HG03159 (cell line): ENCODE data around the gene MFSD2A.
"Not testable (repeated sequence)": the region's sequence is repeated elsewhere in the genome, so short reads cannot be mapped to it uniquely, and the experiment has no call there.

Experiments used
- ATAC-seq: cut with Tn5 transposase; IDR thresholded peaks from one replicate; pipeline ENCODE4 v1.9.1; 2021; ENCODE audit warnings: mild to moderate bottlenecking, moderate library complexity; ENCODE audit not compliant: unreplicated experiment

Gene MFSD2A

DNA sequence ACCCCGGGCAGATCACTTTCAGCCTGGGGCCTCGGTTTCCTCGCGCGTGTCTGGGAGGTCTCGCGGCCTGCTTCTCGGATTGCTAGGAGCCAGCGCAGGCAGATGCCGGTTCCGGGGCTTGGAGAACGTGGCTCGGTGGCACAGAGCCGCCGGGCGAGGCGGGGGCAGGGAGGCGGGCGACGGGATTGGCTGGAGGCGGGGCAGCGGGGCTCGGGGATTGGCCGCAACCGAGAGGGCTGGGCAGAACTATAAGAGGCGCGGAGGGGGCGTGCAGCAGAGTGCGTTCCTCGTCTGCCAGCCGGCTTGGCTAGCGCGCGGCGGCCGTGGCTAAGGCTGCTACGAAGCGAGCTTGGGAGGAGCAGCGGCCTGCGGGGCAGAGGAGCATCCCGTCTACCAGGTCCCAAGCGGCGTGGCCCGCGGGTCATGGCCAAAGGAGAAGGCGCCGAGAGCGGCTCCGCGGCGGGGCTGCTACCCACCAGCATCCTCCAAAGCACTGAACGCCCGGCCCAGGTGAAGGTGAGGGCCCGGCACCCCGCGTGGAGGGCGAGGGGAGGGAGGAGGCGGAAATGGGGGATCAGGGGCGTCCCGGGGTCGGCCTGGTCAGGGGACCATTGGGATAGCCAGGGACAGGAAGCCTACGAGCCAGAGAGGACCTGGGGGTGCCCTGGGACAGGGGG is at the start of gene MFSD2A:
Gene MFSD2A, plus strand, starts transcription at position 276 of the 677 bp plus-strand sequence. Its CDS starts 148 bp downstream, at position 424.
- peak; percentile 74 for ATAC-seq

- no peak for ATAC-seq
These were observed 49.8 kb upstream of the MFSD2A start for GRCh38 chr1:39905172-39905571.

- ATAC-seq, result no peak
These were observed 47.2 kb upstream of the MFSD2A start for GRCh38 chr1:39907528-39908453.

DNA sequence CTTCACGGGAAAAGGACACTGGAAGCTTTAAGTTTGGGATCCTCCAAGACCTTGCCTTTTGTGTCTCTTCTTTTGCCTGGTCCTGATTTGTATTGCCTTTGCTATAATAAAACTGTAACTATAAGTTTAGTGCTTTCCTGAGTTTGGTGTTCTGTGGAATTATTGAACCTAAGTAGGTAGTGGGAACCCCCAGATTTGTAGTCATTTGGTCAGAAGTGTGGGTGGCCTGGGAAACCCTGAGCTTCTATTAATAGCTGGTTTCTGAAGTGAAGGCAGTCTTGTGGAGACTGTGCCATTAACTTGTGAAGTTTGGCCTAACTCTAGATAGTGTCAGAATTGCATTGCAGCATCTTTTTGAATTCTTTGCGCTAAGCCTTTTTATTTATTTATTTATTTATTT is 46.4 kb upstream of the MFSD2A start:
- no peak for ATAC-seq

- no peak for ATAC-seq
These were observed 44.7 kb upstream of the MFSD2A start for GRCh38 chr1:39910263-39910662.

DNA sequence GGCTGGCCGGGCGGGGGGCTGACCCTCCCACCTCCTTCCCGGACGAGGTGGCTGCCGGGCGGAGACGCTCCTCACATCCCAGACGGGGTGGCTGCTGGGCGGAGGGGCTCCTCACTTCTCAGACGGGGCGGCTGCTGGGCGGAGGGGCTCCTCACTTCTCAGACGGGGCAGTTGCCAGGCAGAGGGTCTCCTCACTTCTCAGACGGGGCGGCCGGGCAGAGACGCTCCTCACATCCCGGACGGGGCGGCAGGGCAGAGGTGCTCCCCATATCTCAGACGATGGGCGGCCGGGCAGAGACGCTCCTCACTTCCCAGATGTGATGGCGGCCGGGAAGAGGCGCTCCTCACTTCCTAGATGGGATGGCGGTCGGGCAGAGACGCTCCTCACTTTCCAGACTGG is 41.8 kb upstream of the MFSD2A start:
- not testable (repeated sequence) for ATAC-seq

DNA sequence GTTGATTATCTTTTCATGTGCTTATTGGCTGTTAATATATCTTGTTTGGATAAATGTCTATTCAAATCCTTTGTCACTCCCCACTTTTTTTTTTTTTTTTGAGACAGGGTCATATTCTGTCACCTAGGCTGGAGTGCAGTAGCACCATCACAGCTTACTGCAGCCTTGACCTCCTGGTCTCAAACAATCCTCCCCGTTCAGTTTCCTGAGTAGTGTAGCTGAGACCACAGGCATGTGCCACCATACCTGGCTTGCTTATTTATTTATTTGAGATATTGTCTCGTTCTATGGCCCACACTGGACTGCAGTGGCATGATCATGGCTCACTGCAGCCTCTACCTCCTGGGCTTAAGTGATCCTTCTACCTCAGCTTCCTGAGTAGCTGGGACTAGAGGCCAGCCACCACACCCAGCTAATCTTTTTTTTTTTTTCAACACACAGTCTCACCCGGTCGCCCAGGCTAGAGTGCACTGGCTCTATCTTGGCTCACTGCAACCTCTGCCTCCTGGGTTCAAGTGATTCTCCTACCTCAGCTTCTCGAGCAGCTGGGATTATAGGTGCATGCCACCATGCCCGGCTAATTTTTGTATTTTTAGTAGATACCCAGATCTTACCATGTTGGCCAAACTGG is 39.3 kb upstream of the MFSD2A start:
- no peak for ATAC-seq

DNA sequence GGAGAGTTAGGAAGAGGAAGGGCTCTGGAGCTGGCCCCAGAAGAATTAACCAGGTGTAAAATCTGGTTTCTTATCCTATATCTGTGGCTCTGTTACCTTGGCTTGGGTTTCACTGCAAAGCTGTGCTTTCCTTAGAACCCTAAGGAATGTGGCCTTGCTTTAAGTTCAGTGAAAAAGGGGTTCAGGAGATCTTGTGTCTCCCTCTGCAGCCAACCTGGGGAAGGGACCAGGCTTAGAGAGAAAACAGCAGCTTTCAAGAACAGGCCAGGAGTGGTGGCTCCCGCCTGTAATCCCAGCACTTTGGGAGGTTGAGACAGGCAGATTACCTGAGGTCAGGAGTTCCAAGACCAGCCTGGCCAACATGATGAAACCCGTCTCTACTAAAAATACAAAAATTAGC is 37.1 kb upstream of the MFSD2A start:
- no peak for ATAC-seq

DNA sequence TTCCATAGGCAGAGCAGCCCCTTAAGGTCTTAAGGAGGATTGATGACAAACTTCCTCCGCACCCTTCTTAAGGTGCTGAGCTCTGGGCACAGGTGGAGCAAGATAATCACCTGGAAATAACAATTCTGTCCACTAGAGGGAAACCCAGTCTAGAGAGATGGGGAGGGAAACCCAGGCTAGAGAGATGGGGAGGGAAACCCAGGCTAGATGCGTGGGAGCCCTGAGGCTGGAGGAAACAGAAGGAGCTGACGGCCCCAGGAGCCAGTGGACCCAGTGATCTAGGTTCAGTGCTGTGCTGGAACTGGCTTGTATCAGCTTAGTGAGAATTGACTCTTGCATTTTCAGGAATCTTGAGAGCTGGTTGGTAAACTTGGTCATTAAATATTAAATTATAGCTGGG is 35.4 kb upstream of the MFSD2A start:
- ATAC-seq, result no peak

DNA sequence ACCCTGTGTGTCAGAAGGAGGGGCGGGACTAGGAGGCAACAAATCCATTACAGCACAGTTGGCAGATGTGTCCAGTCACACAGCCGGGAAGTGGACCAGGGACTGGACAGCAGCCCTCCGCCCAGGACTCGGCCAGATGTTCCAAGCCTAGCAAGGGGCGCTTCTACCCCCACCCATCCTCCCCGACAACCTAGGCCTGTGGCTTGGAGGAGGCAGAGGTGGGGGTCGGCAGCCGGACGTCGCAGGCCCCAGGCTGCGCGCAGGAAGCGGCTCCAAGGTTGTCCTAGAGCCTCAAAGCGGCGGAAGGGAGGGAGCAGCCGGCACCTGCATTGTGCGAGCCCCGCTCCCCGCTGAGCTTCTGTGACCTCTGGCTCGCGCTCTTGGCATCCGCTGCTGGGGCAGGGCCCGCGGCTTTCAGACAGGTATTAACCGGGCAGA is 32.7 kb upstream of the MFSD2A start:
- no peak for ATAC-seq

- no peak for ATAC-seq
These were observed 29.1 kb upstream of the MFSD2A start for GRCh38 chr1:39925721-39926342.

DNA sequence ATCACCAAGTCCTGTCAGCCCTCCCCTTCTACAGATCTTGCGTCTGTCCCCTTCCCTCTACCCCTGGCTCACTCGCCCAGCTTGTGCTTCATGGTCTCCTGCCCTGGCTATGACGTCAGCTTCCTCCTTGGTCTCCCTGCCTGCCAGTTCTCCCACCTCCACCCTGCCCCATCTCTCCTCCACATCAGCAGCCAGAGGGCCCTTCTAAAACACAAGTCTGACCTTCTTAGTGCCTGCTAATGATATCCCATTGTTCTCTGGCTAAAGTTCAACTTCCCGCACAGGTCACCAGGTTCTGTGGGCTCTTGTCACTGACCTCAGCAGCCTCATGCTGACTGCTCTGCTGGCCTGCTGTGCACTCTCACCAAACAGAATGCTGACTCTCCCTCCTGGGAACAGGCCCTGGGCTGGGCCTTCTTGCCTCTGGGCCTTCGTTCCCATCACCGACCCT is 28.6 kb upstream of the MFSD2A start:
- no peak for ATAC-seq

DNA sequence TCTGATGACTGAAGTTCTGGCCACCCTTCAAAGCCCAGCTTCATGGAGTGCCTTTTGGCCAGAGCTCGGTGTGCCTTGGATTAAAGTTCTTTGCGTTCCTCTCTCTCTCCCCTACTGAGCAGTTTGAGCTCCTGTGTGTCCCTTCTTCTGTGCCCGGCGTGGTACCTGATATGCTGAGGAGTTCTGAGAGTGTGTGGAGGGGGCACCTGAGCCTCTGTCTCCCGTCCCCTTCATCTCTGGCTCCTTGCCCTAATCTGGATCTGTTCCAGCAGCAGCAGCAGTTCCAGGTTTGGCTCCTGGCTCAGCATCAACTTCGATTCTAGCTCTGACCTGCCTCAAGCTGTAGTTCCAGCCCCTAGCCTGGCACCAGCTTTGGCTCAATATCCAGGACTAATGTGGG is 28.1 kb upstream of the MFSD2A start:
- ATAC-seq, result no peak

DNA sequence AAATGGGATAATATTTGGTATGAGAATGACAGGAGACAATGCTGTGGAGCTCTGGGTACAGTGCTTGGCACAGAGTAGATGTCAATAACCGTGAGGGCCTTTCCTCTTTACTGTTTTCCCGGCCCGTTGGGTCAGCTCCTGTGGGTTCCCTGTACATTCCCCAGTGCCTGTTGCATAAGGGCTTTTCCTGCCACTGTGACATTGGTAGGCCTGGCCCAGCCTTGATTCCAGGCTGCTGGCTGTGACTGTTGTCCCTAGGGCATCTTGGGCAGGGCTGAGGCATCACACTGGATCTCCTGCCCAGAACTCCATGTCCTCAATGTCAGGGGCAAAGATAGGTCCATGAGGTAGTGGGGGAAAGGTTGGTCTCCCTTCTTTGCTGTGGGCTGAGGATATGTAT is 27.4 kb upstream of the MFSD2A start:
- ATAC-seq, result no peak

GRCh38 chr1:39928809-39929587 is 25.9 kb upstream of the MFSD2A start:
- no peak for ATAC-seq

DNA sequence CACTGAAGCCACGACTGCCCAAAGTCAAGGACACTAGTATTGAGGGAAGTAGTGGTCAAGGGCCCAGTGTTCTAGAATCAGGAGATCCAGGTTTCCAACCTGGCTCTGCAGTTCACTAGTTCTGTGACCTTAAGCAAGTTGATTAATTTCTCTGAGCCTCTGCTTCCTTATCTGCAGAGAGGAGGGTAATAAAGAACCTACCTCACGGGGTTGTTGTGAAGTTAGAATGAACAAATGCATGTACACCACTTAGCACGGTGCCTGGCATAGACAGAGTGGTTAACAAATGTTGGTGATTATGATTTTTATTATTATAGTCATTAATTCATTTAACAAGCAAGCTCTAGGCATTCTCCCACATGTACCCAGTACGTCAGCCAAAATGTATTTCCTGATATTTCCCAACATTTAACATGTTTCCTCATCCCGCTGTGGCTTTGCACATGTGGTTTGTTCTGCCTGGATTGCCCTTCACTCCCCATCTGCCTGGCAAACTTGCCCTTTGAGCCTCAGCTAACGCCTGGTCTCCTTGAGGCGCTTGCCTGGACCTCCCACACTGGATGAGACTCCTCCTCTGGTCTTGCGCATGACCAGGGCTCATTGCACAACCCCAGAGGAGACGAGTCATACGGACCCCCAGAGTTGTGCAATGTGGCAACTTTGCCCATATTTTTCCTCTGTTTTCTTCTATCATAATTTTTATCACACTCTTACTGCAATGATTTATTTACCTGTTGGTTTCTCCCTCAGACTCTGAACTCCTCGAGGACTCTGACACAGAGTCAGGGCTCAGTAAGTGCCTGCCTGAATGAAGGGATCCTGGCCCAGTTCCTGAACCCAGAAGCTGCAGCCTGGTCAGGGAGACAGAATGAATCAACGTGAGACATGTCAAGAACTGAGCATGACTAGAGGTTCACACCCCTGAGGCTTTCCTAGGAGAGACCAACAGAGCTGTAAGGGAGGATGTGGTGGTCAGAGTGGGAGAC is 20.7 kb upstream of the MFSD2A start:
- no peak for ATAC-seq

DNA sequence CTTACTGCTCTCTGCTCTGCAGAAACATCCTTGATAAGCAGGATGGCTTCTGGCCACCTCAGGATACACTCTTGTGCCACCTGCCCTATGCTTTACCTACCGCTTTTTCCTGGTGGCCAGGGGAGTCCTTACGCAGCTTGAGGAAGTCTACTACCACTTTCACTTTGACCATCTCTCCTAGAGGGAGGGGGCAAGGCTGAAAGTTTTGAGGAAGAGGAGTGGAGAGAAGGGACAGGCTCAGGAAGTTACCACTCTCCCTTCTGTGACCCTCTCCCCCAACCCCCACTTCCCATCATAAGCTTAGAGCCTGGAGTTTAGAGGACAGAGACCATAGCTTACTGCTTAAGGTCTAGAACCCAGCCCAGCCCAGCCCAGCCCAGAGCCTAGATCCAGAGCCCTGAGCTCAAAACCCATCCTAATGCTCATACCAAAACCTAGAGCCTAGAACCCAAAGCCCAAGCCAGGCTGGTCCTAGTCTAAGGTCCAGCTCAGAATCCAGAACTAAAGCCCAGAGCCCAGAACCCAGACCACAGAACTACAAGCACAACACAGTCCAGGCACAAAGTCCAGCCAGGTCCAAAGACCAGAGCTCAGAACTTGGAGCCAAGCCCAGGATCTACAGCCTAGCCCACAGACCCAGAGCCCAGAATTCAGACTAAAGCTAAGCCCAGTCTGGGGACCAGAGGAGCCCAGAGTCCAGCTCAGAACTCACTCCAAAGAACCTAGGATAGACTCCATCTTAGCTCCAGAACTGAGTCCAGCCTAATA is 18.0 kb upstream of the MFSD2A start:
- ATAC-seq, result no peak

DNA sequence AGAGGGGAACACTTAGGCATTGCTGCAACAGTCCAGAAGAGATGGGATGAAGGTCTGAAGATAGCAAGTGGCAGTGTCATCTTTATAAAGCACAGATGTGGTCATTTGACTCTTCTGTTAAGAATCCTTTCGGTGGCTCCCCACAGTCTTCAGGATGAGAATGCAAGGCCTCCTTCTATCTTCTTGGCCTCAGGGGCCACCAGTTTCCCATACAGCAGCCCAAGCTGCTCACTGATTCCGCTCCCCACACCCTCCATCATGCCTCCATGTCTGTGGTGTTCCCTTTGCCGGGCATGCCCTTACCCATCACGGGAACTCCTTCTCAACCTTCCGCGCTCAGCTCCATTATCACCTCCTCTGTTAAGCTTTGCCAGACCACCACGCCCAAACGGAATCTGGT is 16.1 kb upstream of the MFSD2A start:
- no peak for ATAC-seq
